ENCODE data around the gene PLAC1. TPM values are rescaled to one million over a fixed set of nuclear protein-coding genes. Genes with fewer than 3 reads are reported as not detected.

PLAC1 gene
- total RNA-seq, 2 donors from 2014 or later = 1.1 to 1.3 TPM

DNA sequence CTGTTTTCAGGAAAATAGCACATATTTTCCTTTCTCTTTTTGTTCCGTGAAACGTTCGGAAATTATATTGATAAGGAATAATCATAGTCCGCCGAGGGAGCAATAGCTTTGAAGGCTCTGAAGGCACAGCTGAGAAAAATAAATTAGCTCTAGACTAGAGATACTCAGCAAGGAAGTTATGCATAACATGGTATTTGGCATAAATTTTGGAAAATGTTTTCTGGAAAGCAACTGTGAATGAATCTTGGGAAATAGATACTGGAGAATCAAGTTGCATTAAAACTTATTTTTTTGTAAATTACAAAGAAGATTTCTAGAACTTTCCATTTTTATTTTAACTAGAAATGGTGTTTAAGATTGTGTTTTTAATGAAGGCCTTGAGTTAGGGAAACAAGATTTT lies 105.9 kb downstream of the PLAC1 start:
- Mint-ChIP-seq H3K27ac (no peak overlapping the region), H3K4me3 (no peak overlapping the region), H3K27me3 (ENCODE audit: low read depth) (peaks cover 80% of the 10 kb centered on the region), H3K36me3 (ENCODE audit: insufficient read depth in 2 of 2) (peaks cover 3 to 4% of the 10 kb centered on the region in 2 donors), H3K4me1 (ENCODE audit: low read depth) (peaks cover 17% of the 10 kb centered on the region), H3K9me3 (peaks cover 0 to 2% of the 10 kb centered on the region in 2 donors)
- ATAC-seq (replicated peaks in 1 of 2) (no peak), DNase-seq (no peak)

GRCh38 chrX:134551376-134552048 lies 106.8 kb downstream of the PLAC1 start:
- H3K4me3 Mint-ChIP-seq = peak overlapping the region; percentile 94
- H3K27ac Mint-ChIP-seq = peak overlapping the region; percentile 15

GRCh38 chrX:134548257-134549201 lies 109.7 kb downstream of the PLAC1 start:
- Mint-ChIP-seq H3K9me3 (peaks cover 0 to 2% of the 10 kb centered on the region in 2 donors), H3K36me3 (ENCODE audit: insufficient read depth in 2 of 2) (peaks cover 3 to 4% of the 10 kb centered on the region in 2 donors), H3K4me1 (ENCODE audit: low read depth) (peaks cover 17% of the 10 kb centered on the region), H3K4me3 (peak overlapping the region; percentile 94), H3K27me3 (ENCODE audit: low read depth) (peaks cover 76% of the 10 kb centered on the region), H3K27ac (peak overlapping the region; percentile 5)
- ATAC-seq (replicated peaks in 1 of 2) = no peak
- peak; percentile 10 to 15 for DNase-seq

More at GRCh38 chrX:134551376-134552048, 106.8 kb downstream of the PLAC1 start:
- no peak for ATAC-seq (replicated peaks in 1 of 2)
- Mint-ChIP-seq H3K4me1 (ENCODE audit: low read depth) (peaks cover 17% of the 10 kb centered on the region), H3K36me3 (ENCODE audit: insufficient read depth in 2 of 2) (peaks cover 3 to 4% of the 10 kb centered on the region in 2 donors), H3K9me3 (peaks cover 0 to 2% of the 10 kb centered on the region in 2 donors), H3K27me3 (ENCODE audit: low read depth) (peaks cover 83% of the 10 kb centered on the region)
- no peak for DNase-seq

DNA sequence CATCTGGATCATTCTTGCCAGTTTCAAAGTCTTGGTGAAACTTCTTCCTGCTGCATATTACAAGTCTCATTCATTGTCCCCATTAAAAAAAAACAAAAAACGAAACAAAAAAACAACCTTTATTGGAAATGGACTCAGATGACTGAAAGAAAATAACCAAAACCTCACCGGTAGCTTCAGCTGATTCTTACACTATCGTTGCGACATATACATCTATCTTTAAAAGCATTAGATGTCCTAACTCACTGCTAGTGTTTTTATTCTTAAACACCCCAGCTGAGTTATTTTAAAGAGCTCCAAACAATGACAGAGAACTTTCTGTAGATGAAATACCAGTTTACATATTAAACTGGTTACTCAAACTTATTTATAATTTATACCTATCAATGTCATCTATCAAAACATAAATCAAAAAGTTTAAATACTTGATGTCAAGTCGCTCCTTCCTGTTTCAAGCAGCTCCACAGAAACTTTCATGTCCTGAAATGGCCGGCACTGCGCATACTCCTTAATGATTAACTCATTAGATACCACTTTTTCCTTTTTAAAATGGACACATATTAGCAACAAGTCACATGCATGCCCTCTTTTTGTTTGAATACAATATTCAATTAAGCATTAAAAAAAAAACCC lies 111.1 kb downstream of the PLAC1 start:
- Mint-ChIP-seq H3K27ac (no peak overlapping the region), H3K36me3 (ENCODE audit: insufficient read depth in 2 of 2) (peaks cover 3 to 4% of the 10 kb centered on the region in 2 donors), H3K4me3 (no peak overlapping the region), H3K27me3 (ENCODE audit: low read depth) (peaks cover 67% of the 10 kb centered on the region), H3K9me3 (peaks cover 0 to 2% of the 10 kb centered on the region in 2 donors), H3K4me1 (ENCODE audit: low read depth) (peaks cover 27% of the 10 kb centered on the region)
- ATAC-seq (replicated peaks in 1 of 2) = no peak
- no peak for DNase-seq

DNA sequence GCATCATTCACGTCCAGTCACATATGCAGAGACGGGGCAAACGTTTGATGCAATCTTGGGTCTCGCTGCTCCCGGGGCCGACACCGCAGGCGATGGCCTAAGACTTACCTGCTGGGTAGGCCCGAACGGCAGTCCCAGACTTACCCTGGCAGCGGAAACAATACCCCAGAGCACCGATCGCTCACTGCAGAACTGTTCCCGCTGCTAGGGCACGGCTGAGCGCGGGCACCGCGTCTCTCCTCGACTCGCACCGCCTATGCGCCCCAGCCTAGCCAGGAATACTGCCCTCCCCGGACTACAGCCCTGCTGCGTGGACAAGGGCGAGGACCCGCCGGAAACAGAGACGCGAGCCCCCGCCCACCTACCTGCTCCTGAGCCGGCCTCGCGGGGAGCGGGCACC lies 112.1 kb downstream of the PLAC1 start:
- peaks cover 27% of the 10 kb centered on the region for H3K4me1 Mint-ChIP-seq (ENCODE audit: low read depth)
- no peak overlapping the region for H3K4me3 Mint-ChIP-seq
- H3K27me3 Mint-ChIP-seq (ENCODE audit: low read depth) = peaks cover 63% of the 10 kb centered on the region
- DNase-seq = no peak
- H3K9me3 Mint-ChIP-seq = peaks cover 0 to 2% of the 10 kb centered on the region in 2 donors
- no peak for ATAC-seq (replicated peaks in 1 of 2)
- H3K27ac Mint-ChIP-seq = no peak overlapping the region
- H3K36me3 Mint-ChIP-seq (ENCODE audit: insufficient read depth in 2 of 2) = peaks cover 3 to 4% of the 10 kb centered on the region in 2 donors

GRCh38 chrX:134545510-134545909 lies 112.8 kb downstream of the PLAC1 start:
- Mint-ChIP-seq H3K9me3 (peaks cover 0 to 2% of the 10 kb centered on the region in 2 donors), H3K4me3 (no peak overlapping the region), H3K36me3 (ENCODE audit: insufficient read depth in 2 of 2) (peaks cover 3% of the 10 kb centered on the region in 2 donors), H3K27me3 (ENCODE audit: low read depth) (peaks cover 66% of the 10 kb centered on the region), H3K27ac (no peak overlapping the region), H3K4me1 (ENCODE audit: low read depth) (peaks cover 25% of the 10 kb centered on the region)
- DNase-seq (no peak), ATAC-seq (replicated peaks in 1 of 2) (no peak)

- no peak for ATAC-seq (replicated peaks in 1 of 2)
- Mint-ChIP-seq H3K4me3 (peak overlapping the region; percentile 29 to 71), H3K36me3 (ENCODE audit: insufficient read depth in 2 of 2) (no peaks in the 10 kb centered on the region), H3K4me1 (ENCODE audit: low read depth) (peaks cover 17% of the 10 kb centered on the region), H3K27me3 (ENCODE audit: low read depth) (peaks cover 63% of the 10 kb centered on the region), H3K27ac (no peak overlapping the region), H3K9me3 (no peaks in the 10 kb centered on the region)
- no peak for DNase-seq
Measured at GRCh38 chrX:134544513-134545151, 113.6 kb downstream of the PLAC1 start.

DNA sequence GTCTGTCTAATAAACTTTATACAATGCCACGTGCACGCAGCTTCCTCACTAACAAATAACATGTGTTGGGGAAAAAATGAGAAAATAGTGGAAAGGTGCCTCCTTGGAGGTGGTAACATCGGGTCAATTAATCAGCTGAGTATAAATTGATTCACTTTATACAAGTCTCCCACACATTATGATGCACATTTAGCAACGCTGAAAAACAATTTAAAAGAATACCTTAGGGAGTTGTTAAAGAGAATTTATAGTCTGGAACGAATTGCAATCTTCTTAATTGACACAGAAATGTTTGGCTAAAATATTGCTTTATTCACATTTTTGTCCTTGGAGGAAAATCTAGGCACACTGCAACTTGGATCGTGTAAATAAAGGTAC lies 114.1 kb downstream of the PLAC1 start:
- no peak for ATAC-seq (replicated peaks in 1 of 2)
- no peak for DNase-seq
- Mint-ChIP-seq H3K27me3 (ENCODE audit: low read depth) (peaks cover 62% of the 10 kb centered on the region), H3K9me3 (no peaks in the 10 kb centered on the region), H3K4me3 (peak overlapping the region in 1 of 2 donors; percentile 71), H3K4me1 (ENCODE audit: low read depth) (peaks cover 16% of the 10 kb centered on the region), H3K27ac (no peak overlapping the region), H3K36me3 (ENCODE audit: insufficient read depth in 2 of 2) (no peaks in the 10 kb centered on the region)

- no peak for DNase-seq
- no peaks in the 10 kb centered on the region for H3K9me3 Mint-ChIP-seq
- peaks cover 57% of the 10 kb centered on the region for H3K27me3 Mint-ChIP-seq (ENCODE audit: low read depth)
- no peak for ATAC-seq (replicated peaks in 1 of 2)
- peaks cover 9% of the 10 kb centered on the region for H3K4me1 Mint-ChIP-seq (ENCODE audit: low read depth)
- H3K27ac Mint-ChIP-seq = no peak overlapping the region
- no peaks in the 10 kb centered on the region for H3K36me3 Mint-ChIP-seq (ENCODE audit: insufficient read depth in 2 of 2)
- H3K4me3 Mint-ChIP-seq = no peak overlapping the region
Measured at GRCh38 chrX:134543288-134543687, 115.0 kb downstream of the PLAC1 start.

DNA sequence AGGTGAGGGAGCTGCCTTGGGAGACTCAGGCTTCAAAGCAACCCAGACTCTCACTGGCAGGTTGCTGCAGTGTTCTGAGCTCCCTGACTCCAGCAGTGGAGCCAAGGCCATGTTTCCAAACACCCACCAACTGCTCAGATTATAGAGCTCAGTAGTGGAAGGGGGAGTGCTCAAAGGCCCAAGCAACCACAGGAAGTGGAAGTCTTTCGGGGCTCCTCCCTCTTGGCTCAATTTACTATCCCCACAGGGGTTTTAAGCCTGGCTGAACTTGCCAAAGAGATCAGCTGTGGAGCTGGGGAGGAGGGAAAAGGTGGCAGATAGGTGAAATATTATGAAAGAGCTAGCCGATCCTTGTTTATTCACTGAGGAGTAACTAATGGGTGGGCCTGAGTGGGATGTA lies 115.8 kb downstream of the PLAC1 start:
- Mint-ChIP-seq H3K4me1 (ENCODE audit: low read depth) (peaks cover 9% of the 10 kb centered on the region), H3K36me3 (ENCODE audit: insufficient read depth in 2 of 2) (no peaks in the 10 kb centered on the region), H3K27ac (no peak overlapping the region), H3K4me3 (no peak overlapping the region), H3K27me3 (ENCODE audit: low read depth) (peaks cover 55% of the 10 kb centered on the region), H3K9me3 (no peaks in the 10 kb centered on the region)
- DNase-seq = no peak
- no peak for ATAC-seq (replicated peaks in 1 of 2)

GRCh38 chrX:134541906-134542305 lies 116.4 kb downstream of the PLAC1 start:
- no peaks in the 10 kb centered on the region for H3K9me3 Mint-ChIP-seq
- DNase-seq (no peak), ATAC-seq (replicated peaks in 1 of 2) (no peak)
- H3K4me3 Mint-ChIP-seq = no peak overlapping the region
- H3K27me3 Mint-ChIP-seq (ENCODE audit: low read depth) = peaks cover 49% of the 10 kb centered on the region
- H3K4me1 Mint-ChIP-seq (ENCODE audit: low read depth) = peaks cover 9% of the 10 kb centered on the region
- no peak overlapping the region for H3K27ac Mint-ChIP-seq
- H3K36me3 Mint-ChIP-seq (ENCODE audit: insufficient read depth in 2 of 2) = no peaks in the 10 kb centered on the region

- no peak for ATAC-seq (replicated peaks in 1 of 2)
- Mint-ChIP-seq H3K27ac (no peak overlapping the region), H3K9me3 (no peaks in the 10 kb centered on the region), H3K4me3 (no peak overlapping the region), H3K27me3 (ENCODE audit: low read depth) (peaks cover 41% of the 10 kb centered on the region), H3K4me1 (ENCODE audit: low read depth) (peaks cover 9% of the 10 kb centered on the region), H3K36me3 (ENCODE audit: insufficient read depth in 2 of 2) (no peaks in the 10 kb centered on the region)
- no peak for DNase-seq
Measured at GRCh38 chrX:134538316-134538715, 120.0 kb downstream of the PLAC1 start.

Measured in activated T-cell treated with anti-CD3 and anti-CD28 coated beads, Interleukin-2, amount 50 U/mL, for 72 hours (primary cell).